Lower lobe of right lung (tissue), 2 donors: ENCODE measurements around the gene ADRA1B. TPM values are rescaled to one million over a fixed set of nuclear protein-coding genes. Genes with fewer than 3 reads are reported as not detected.

Source experiments
- ATAC-seq, 2 donors: fragments of 200-7000 bp; cut with Tn5 transposase; one replicate each; pipeline ENCODE4 v1.9.1; 2020 to 2022; ENCODE audit warnings: mild to moderate bottlenecking in 2 of 2, moderate library complexity in 2 of 2
- DNase-seq: peaks from one replicate; pipeline ENCODE4 v3.0.0-alpha.2; 2020
- H3K27ac ChIP-seq: fragments of 200-600 bp; one replicate; pipeline ENCODE4 v1.8.0; 2022
- H3K27me3 ChIP-seq: fragments of 200-600 bp; one replicate; pipeline ENCODE4 v1.8.0; 2022; ENCODE audit warnings: low read depth
- H3K36me3 ChIP-seq: fragments of 200-600 bp; one replicate; pipeline ENCODE4 v1.8.0; 2022; ENCODE audit warnings: mild to moderate bottlenecking
- H3K4me1 ChIP-seq: fragments of 200-600 bp; one replicate; pipeline ENCODE4 v1.8.0; 2022
- H3K4me3 ChIP-seq: fragments of 200-600 bp; one replicate; pipeline ENCODE4 v1.8.0; 2022; ENCODE audit warnings: mild to moderate bottlenecking
- H3K9me3 ChIP-seq: fragments of 200-600 bp; one replicate; pipeline ENCODE4 v1.8.0; 2022
- CTCF ChIP-seq: fragments of 200-600 bp; IDR thresholded peaks from one replicate; pipeline ENCODE4 v1.8.0; 2022; ENCODE audit warnings: antibody characterized with exemption, mild to moderate bottlenecking
- intact Hi-C: fragments of 100-400 bp; cut with DNase I; formaldehyde crosslinking; loops from one replicate; pipeline ENCODE4 v1.11.0; 2022
- total RNA-seq: library from RNA; stranded (reverse); fragmentation: NEBNext Ultra II Directional; extraction: Animal tissue kit (Norgen Biotek cat#: 25700); gene quantifications from one replicate; pipeline ENCODE4 v1.2.1, GENCODE V29; 2021
- donor health status: DM: no; HTN: yes; CAD: no; lungs with severe emphysema.

ADRA1B gene
- total RNA-seq, 1 donor from 2014 or later = 3.8 TPM

GRCh38 chr5:159902444-159903121 lies 13.7 kb upstream of the ADRA1B start:
- intact Hi-C loops = no loop called here
- no peak for ATAC-seq
- Histone ChIP-seq H3K36me3 (no peaks in the 10 kb centered on the region), H3K4me3 (no peak overlapping the region), H3K4me1 (peaks cover 4% of the 10 kb centered on the region), H3K27me3 (no peaks in the 10 kb centered on the region), H3K27ac (no peak overlapping the region), H3K9me3 (no peaks in the 10 kb centered on the region)
- DNase-seq = no peak
- TF ChIP-seq CTCF = no peak

- intact Hi-C loops = no loop called here
- Histone ChIP-seq H3K27ac (no peak overlapping the region), H3K9me3 (no peaks in the 10 kb centered on the region), H3K4me1 (peaks cover 4% of the 10 kb centered on the region), H3K4me3 (no peak overlapping the region), H3K36me3 (no peaks in the 10 kb centered on the region), H3K27me3 (no peaks in the 10 kb centered on the region)
- no peak for DNase-seq
- no peak for TF ChIP-seq CTCF
- ATAC-seq = no peak
Measured at GRCh38 chr5:159903131-159903530, 13.2 kb upstream of the ADRA1B start.

GRCh38 chr5:159904874-159905273 lies 11.4 kb upstream of the ADRA1B start:
- no peak for DNase-seq
- ATAC-seq = no peak
- Histone ChIP-seq H3K4me1 (peaks cover 4% of the 10 kb centered on the region), H3K36me3 (no peaks in the 10 kb centered on the region), H3K27ac (no peak overlapping the region), H3K4me3 (no peak overlapping the region), H3K9me3 (no peaks in the 10 kb centered on the region), H3K27me3 (no peaks in the 10 kb centered on the region)
- intact Hi-C loops = no loop called here
- TF ChIP-seq CTCF = no peak

- intact Hi-C loops = no loop called here
- peaks cover 4% of the 10 kb centered on the region for H3K4me1 ChIP-seq
- DNase-seq (no peak), ATAC-seq (peak in 1 of 2 donors; percentile 11)
- no peaks in the 10 kb centered on the region for H3K36me3 ChIP-seq
- no peak for TF ChIP-seq CTCF
- no peak overlapping the region for H3K4me3 ChIP-seq
- H3K9me3 ChIP-seq = no peaks in the 10 kb centered on the region
- no peak overlapping the region for H3K27ac ChIP-seq
- no peaks in the 10 kb centered on the region for H3K27me3 ChIP-seq
Measured at GRCh38 chr5:159905496-159905895, 10.8 kb upstream of the ADRA1B start.

GRCh38 chr5:159906463-159906862 lies 9.8 kb upstream of the ADRA1B start:
- intact Hi-C loops = no loop called here
- H3K4me3 ChIP-seq = no peak overlapping the region
- no peak overlapping the region for H3K27ac ChIP-seq
- H3K27me3 ChIP-seq = no peaks in the 10 kb centered on the region
- no peaks in the 10 kb centered on the region for H3K36me3 ChIP-seq
- H3K9me3 ChIP-seq = no peaks in the 10 kb centered on the region
- TF ChIP-seq CTCF = no peak
- H3K4me1 ChIP-seq = peaks cover 4% of the 10 kb centered on the region
- DNase-seq (no peak), ATAC-seq (no peak)
